GM12891 (cell line): ENCODE measurements around the gene EXOSC2.

Experiments used
- POLR2A ChIP-seq: IDR thresholded peaks from 2 replicates; pipeline ENCODE4 v1.6.1; 2011; ENCODE audit warnings: low read depth, low read length, control low read depth
- SPI1 ChIP-seq: IDR thresholded peaks from 2 replicates; pipeline ENCODE4 v1.6.1; 2011; ENCODE audit warnings: low read depth, low read length, control low read depth

DNA sequence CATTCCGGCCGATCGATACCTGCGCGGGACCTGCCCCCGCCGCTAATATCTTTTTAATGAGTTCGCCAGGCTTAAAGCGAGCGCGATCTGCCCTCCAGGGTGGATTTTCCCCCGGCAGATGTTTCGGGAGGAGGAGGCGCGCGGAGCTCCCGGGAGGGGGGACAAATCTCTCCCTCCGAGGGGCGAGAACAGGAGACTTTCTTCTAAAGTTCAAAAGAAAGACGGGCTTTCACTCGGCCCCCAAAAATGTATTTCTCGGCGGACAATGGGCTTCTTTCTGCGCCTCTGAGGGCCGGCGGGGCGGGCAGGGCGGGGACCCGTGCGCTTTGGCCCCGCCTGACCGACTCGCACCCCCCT is 33.3 kb upstream of the EXOSC2 start:
- TF ChIP-seq SPI1 (no peak), POLR2A (no peak)
